Cardiac fibroblast (primary cell): ENCODE data around the gene PRKG1.
A peak's percentile ranks its signal among the peaks of the same experiment; 100 is the strongest.

Source experiments
- DNase-seq, 2 donors: peaks; one replicate each; pipeline versions ENCODE4 v3.0.0 to v3.0.0-alpha.2; 2010; ENCODE audit warnings: low read depth in 2 of 2
- H3K4me3 ChIP-seq, 2 donors: replicated peaks in 1 of 2; 1 replicate in 1 of 2; 2 replicates in 1 of 2; pipeline ENCODE4 v1.5.1; 2011; ENCODE audit warnings: low read depth in 2 of 2, low read length in 2 of 2, mild to moderate bottlenecking in 2 of 2, moderate library complexity in 1 of 2
- CTCF ChIP-seq: IDR thresholded peaks from one replicate; pipeline ENCODE4 v1.5.1; 2011; ENCODE audit warnings: low read depth, mild to moderate bottlenecking, low read length, inconsistent platforms

Gene PRKG1

GRCh38 chr10:52111101-52111891, 1037.0 kb downstream of the PRKG1 start:
- no peak overlapping the region for H3K4me3 ChIP-seq
- TF ChIP-seq CTCF, result no peak
- no peak for DNase-seq

- H3K4me3 ChIP-seq, result no peak overlapping the region
- TF ChIP-seq CTCF, result no peak
- DNase-seq, result peak in 1 of 2 donors; percentile 79
Observed at GRCh38 chr10:52115823-52116222, 1041.5 kb downstream of the PRKG1 start.

- DNase-seq, result no peak
- no peak overlapping the region for H3K4me3 ChIP-seq
- no peak for TF ChIP-seq CTCF
Observed at GRCh38 chr10:52119507-52119906, 1045.2 kb downstream of the PRKG1 start.

- peak in 1 of 2 donors; percentile 10 for DNase-seq
Observed at GRCh38 chr10:52121688-52122087, 1047.4 kb downstream of the PRKG1 start.

GRCh38 chr10:52128056-52128683, 1053.9 kb downstream of the PRKG1 start:
- DNase-seq, result no peak
- no peak overlapping the region for H3K4me3 ChIP-seq
- TF ChIP-seq CTCF, result no peak

More at GRCh38 chr10:52121688-52122087, 1047.4 kb downstream of the PRKG1 start:
- H3K4me3 ChIP-seq, result no peak overlapping the region
- TF ChIP-seq CTCF, result no peak

- no peak for TF ChIP-seq CTCF
- no peak overlapping the region for H3K4me3 ChIP-seq
- peak in 1 of 2 donors; percentile 18 for DNase-seq
Observed at GRCh38 chr10:52129410-52130178, 1055.3 kb downstream of the PRKG1 start.
